ENCODE measurements around the gene CCDC175.

Gene CCDC175

DNA sequence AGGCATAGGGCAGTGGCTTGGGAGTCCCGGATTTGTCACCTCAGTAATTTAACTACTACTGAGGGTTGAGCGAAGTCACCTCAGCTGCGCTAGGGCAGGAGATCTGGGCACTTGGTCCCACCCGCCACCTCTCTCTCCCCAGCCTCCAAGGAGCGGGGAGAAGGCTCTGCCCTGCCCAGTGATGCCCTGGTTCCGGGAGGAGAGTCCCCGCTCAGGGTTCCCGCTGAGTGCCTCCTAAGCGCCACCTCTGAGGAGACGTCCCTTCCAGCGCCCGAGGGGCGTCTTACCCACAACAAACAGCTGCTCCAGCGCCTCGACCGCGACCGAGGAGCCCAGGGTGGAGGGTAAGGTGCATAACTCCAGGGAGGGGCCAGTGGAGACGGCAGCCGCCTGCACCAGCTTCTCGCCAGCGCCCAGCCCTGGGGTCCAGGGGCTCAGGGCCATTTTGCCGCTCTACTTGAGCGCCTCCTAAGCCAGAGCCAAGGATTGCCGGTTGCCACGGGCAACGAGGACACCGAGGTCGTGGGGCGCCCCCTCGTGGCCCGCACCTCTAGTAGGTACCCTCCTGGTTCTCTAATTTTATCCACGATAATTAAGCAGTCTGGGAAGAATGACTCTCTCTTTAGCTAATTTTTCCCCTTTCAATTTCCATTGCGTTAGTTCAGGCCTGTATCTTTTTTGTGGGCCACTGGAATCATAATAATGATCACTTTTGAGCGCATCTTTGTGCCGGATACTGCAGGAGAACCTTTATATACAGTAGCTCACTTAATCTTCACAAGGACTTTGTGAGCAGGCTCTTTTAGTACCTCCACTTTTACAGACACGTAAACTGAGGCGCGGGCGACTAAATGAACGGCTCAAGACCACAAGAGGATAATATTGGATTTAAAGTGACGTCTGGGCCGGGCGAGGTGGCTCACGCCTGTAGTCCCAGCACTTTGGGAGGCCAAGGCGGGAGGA is at the start of gene CCDC175:
Gene CCDC175 (minus strand): TSS at position 481 of the 963 bp plus-strand sequence. CDS start 37 bp downstream, at position 444.
- DNase-seq (ENCODE audit: low read depth): peak; percentile 34

DNA sequence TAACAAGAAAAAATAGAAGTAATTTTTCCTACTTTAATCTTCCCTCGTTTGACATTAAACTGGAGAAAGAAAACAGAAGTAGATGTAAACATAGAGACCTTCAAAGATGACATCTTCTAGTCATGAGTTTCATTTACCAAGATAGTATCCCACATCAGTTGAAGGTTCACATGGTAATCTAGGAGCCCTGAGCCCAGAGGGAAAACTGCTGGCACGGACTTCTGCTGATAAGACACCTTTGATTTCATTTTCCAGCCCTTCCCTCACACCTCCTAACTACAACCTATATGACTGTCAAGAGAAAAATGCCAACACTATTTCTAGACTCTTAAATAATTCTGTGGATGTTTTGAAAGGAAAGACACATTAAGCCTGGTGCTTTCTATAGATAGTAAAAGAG is 46.0 kb upstream of the CCDC175 start:
- no peak for DNase-seq (ENCODE audit: low read depth)

DNA sequence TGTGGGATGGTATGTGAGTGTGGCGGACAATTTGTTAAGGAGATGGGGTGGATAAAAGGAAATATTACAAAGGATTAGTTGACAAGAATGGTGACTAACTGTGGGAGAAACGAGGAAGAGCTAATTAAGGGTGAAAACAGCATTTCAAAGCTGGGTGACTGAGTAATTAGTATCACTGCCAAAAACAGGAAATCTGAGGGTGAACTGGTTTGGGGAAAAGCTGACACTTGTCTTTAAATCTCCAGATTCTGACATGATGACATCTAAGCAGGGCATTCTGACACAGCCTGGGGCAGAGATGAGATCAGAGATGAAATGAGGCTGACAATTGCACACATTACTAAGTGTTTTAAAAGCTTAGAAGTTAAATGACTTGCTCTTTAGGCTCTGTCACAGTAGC is 42.4 kb upstream of the CCDC175 start:
- no peak for DNase-seq (ENCODE audit: low read depth)

DNA sequence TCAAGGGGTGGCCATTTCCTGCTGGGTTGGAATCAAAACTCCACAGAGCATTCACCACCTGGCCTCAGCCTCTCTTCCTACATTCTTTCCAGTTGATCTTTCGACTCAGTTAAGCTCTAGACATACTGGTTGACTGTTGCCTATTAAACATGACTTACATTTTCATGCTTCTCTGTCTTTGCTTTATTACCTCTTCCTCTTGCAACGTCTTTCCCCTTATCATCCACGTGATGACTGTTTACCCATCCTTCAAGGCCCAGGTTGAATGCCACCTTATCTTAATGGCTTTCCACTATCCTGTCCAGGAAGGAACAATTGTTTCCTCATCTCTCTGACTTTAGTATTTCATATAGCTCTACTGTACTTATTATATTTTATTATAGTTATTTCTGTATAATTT is 24.4 kb upstream of the CCDC175 start:
- no peak for DNase-seq (ENCODE audit: low read depth)

DNA sequence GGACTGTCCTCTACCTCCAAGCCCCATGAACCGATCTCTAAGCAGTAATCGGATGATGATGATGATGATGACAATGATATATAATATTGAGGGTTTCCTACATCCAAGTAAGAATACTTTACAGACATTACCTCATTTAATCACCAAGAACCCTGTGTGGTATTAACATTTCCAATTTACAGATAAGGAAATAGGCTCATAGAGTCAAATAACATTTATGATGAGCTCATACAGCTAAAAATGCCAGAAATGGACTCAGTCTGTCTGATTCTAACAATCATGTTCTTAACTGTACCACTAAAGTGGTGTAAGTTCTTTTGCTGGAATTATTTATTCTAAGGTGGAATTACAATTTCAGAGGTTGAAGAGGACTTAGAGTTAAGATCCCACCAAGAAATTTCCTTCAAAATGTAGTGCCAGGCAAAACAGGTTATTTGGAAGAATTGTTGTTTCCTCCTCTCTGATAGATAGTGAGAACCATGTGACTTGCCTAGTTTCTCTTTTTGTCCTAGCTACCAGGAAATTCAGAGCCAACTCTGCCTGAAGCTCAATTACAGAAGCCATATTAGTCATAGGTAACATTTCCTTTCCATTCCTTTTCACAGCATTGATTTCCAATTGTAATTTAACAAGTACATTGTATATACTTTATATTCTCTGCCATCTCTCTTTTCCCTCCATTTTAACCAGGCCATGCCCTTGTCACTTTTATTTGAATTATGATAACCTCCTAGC is 23.8 kb upstream of the CCDC175 start:
- DNase-seq (ENCODE audit: low read depth): no peak

DNA sequence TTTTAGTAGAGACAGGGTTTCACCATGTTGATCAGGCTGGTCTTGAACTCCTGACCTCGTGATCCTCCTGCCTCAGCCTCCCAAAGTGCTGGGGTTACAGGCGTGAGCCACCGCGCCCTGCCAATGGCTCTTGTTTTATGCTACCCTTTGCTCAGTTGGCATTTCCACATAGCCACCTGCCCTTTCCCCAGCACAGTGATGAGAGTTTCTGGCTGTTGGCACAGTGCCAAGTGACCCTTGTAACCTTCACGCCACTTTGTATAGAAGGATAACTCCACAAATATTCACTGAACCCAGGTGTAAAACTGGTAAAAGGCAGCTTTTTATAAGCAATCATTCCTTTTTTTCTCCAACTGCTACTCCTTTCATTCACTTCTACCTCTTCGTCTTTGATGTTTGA is 18.5 kb upstream of the CCDC175 start:
- no peak for DNase-seq (ENCODE audit: low read depth)

DNA sequence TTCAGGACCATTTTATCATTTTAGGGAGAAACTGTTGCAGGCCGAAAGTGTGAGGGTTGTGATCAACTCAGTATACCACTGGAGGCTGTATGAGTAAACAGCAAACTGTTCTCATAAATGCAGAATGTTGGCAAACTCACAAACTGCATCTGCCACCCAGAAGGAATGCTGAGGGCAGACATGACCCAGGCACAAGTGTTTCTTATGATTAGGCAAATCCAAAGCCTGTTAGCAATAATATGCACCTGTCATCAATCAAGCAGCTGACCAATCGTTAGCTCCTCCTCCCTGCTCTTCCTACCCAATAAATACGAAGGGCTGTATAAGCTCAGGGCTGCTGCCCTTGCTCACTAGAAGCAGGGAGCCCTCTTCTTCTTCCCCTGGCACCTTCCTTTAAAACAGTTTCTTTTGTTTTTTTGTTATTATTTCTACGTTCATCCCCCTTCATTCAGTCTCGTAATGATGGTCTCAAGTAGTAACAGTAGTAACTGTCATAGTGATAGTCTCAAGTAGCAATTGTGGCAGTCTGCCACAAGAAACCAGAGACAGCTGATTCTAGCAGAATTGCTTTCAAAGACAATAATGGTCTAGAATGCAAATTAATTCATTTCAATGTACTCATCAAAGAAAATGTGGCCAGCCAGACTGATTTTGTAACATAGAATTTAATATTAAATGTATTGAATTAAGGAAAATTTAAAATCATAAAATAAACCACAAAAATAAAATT is 15.2 kb upstream of the CCDC175 start:
- no peak for DNase-seq (ENCODE audit: low read depth)

DNA sequence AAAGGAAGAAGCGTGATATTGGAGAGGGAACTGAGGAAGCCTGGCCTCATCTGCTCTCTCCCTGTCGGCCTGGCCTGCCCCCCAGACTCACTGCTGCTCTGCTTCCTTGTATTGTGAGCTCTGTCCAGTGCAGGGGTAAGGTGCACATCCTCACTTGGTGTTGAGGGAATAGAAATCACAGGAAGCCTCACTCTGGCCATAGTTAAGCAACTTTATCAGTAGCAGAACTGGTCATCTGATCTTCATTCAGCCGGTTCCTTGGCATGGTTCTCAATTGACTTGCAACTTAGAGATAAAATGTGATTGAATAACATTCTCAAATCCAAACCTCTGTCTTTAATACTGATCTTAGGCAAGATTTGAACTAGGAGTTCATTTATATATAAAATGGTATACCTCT is 11.5 kb upstream of the CCDC175 start:
- DNase-seq (ENCODE audit: low read depth): no peak

DNA sequence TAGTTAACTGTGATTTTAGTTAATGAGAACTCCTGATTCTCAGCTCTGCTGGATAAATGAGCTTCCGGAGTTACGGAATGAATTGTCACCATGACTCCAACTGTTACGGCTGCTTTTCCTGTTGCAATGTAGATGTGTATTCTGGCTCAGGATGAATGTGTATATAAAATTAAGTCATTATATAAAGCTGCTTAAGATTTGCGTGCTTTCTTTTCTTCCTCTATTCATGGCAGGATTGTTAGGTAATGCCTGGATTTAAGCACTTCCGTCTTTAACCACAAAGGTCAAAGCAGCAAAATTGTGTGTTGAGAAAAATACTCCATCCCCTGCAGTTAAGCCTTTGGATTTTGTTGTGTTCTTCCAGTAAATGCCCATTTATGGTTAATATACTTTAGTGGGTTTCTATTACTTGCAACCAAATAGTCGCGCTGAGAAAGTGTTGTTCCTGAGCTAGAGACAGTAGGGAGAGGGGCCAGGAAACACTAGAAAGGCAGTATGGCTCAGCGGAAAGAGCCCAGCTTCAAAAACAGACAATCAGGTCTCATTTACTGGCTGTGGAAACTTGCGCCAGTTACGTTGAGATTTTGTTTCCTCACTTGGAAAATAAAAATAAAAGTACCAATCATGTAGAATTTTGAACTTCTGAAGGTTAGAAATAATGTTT is 9.4 kb upstream of the CCDC175 start:
- DNase-seq (ENCODE audit: low read depth): no peak

DNA sequence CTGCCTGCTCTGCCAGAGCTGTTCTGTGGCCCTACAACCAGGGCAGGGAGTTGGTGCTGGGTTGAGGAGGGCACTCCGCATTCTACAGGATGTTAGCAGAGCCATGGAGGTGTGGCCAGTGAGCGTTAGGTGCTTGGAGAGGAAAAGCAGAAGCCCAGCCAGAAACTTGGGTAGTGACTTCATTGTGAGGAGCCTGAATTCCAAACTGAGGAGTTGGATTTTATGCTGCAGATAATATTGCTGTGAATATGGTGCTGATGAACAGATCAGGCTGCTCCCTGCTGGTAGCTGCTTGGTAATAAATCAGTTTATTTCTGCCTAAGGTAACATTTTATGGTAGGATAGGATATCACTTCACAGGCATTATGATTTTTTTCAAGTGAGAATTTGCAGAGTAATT is 7.1 kb upstream of the CCDC175 start:
- no peak for DNase-seq (ENCODE audit: low read depth)

DNA sequence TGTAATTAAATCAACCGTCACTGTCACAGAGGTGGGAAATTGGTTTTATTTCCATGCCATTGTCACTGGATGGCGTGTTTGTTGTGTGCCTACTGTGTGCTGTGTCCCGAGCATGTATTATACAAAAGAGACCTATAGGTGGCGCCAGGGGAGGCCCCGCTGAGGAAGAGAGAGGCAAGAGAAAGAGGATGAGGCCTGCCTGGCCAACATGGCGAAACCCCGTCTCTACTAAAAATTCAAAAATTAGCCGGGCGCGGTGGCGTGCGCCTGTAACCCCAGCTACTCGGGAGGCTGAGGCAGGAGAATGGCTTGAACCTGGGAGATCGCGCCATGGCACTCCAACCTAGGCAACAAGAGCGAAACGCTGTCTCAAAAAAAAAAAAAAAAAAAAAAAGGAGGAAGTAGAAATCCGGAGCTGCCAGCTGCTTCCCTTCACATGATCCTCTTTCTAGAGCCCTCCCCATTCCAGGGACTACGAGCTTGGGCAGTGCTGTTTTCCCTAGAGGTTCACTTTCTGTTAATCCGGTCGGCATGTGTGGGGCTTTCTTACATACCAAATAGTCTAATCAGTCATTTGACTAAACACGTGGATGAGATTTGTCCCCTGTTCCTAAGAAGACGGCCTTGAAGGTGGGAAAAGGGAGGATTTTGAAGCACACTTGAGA is 6.4 kb upstream of the CCDC175 start:
- no peak for DNase-seq (ENCODE audit: low read depth)

DNA sequence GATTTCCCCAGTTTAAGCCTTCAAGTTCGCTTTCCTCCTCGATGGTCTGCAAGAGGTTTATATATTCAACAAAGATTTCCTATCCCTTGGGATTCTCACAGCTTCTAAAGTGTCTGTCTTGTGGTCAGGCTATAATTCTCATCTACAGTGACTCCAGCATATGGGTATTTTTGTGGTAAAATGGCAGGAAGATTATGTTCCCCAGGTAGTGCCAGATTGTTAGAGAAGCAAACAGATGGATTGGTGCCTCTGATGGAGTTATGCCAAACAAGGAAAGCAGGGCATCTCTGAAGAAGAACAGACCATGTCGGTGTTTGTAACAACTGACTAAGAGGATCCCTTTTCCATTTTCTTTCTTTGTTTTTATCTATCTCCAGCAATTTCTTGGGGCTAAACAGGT is 5.5 kb upstream of the CCDC175 start:
- no peak for DNase-seq (ENCODE audit: low read depth)

DNA sequence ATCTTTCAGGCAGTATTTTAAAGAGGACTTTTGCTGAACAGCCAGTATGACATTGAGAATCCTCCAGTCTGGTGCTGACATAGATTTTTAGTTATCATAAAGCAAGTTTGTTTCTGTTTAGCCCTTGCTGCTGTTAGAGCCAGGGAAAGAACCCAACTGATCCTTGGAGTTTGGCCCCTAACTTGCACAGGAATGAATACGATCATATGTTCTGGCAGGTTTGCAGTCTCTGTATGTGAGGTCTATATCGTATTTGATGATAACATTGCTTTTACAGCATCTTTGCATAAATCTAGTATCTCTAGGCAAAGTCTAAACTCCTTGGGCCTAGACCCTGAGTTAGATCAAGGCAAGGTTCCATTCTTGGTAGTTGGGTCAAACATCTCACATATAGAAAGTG is 4.3 kb upstream of the CCDC175 start:
- DNase-seq (ENCODE audit: low read depth): no peak

DNA sequence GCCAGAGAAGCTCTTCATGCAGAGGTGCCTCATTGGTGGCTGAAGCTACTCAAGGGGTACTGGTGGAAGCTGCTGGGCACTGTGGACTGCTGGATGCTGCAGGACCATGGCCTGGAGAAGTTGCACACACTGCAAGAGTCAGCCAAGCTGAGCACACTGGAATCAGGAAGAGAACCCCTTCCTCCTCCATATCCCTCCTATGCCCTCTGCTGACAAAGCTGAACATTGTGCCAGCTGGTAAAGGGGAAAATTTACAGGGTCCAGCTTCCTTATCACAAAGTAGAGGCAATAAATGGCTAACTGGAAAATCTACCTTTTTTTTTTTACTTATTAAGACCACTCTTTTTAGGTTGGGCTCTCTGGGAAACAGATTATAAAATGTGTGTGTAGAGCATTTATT is 6.5 kb downstream of the CCDC175 start:
- no peak for DNase-seq (ENCODE audit: low read depth)

DNA sequence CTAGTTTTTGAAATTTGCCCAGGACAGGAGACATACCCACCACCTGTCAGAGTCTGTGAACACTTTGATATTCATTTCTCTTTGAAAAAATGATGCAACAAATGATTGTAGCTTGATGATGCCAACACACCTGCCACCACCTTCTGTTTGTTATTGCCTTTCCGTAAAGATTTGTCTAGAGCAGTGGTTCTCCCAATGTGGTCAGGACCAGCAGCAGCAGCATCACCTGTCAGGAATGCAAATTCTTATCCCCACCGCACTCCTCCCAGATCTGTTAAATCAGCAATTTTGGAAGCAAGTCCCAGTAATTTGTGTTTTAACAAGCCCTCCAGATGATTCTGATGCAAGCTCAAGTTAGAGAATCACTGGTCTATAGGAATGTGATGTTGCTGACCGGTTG is 9.9 kb downstream of the CCDC175 start:
- DNase-seq (ENCODE audit: low read depth): no peak

DNA sequence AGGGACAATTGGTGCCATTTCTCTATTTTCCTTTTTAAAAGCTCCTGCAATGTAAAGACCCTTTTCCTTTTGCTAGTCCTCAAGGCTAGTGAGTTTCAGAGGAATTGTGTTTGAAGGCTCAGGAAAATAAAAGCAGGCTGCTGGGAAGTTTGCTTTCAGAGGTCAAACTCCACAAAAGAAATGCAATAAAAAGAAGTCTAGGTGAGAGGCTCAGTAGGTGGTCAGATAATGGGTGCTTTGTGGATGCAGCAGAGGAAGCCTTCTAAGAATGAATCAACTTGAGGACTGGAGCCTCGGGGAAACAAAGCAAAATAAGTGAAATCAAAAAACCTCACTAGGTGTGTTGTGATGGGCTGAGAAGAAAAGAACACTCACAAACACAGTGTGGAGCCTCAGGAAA is 10.3 kb downstream of the CCDC175 start:
- no peak for DNase-seq (ENCODE audit: low read depth)

DNA sequence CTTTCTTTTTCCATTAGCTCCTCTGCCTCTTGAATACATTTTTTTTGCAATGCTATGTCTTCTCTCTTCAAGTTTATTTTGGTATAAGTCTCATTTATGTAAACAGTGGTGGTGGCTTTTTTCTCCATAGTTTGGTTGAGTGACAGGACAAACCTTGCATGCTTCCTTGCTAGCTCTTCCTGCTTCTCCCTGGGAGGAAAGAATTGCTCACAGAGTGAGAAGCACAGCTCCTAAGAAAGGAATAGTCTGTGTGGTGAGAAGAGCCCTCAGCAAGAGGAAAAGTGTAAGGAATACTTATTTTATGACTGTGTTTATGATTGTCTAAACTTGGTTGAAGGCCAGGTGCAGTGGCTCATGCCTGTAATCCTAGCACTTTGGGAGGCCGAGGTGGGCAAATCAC is 11.5 kb downstream of the CCDC175 start:
- DNase-seq (ENCODE audit: low read depth): no peak

DNA sequence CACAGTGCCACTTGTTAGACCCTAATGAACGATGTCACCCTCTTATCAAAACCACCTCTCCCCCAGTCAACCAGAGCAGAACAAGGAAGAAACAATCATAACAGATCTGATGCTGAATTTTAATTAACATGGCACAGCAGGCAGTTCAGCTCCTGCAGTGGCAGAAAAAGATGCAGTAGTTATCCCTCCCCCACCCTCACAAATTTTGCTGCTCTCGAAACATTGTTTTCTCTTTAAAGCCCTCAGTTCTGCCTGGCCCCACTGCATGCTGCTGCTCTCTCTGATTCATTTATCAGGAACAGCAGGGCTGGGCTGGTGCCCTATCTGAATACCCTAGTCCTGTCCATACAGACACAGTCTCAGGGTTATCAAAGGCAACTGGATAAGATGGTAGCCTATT is 12.2 kb downstream of the CCDC175 start:
- no peak for DNase-seq (ENCODE audit: low read depth)

DNA sequence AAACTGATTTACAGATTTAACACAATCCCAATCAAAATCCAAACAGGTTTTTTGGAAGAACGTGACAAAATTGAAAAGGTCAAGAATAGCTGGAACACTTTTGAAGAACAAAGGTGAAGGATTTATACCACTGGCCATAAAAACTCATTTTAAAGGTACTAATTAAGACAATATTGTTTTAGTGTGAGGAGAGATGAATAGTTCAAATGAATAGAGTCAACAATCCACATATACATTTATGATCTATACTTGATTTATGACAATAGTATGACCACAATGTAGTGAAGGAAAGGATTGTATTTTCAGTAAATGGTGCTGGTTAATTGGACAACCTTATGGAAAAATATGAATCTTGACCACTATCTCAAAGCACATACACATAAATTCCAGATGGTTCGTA is 29.3 kb downstream of the CCDC175 start:
- no peak for DNase-seq (ENCODE audit: low read depth)

DNA sequence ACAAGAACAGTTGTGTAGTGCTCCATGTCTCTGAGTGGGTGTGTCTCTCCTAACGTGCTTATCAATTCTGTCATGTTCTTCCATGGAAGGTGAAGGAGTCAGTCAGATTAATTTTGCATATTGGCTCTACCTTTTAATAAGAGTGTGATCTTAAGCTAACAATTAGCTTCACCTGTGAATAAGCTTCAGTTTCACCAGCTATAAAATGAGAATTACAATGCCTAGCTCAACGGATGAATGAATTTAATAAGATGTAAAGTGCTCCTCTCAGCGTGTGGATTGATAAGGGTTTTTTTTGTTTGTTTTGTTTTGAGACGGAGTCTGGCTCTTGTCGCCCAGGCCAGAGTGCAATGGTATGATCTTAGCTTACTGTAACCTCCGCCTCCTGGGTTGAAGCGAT is 32.7 kb downstream of the CCDC175 start:
- DNase-seq (ENCODE audit: low read depth): no peak

DNA sequence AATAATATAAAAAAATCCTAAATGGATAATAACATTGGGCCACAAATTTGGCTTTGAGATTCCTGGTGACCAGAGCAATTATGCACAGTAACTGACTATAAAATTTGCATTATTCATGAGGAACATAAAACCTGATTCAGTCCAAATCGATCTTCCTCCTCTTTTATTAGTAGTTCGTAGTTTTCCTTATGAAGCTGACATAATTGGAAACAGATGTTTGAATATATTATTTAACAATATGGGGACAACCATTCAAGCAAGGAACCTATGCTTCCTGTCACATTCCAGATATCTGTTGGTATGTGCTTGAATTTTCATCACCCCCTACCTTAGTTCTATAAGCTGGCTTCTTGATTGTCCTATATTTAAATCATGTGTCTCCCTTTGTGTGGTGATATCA is 34.9 kb downstream of the CCDC175 start:
- DNase-seq (ENCODE audit: low read depth): no peak

DNA sequence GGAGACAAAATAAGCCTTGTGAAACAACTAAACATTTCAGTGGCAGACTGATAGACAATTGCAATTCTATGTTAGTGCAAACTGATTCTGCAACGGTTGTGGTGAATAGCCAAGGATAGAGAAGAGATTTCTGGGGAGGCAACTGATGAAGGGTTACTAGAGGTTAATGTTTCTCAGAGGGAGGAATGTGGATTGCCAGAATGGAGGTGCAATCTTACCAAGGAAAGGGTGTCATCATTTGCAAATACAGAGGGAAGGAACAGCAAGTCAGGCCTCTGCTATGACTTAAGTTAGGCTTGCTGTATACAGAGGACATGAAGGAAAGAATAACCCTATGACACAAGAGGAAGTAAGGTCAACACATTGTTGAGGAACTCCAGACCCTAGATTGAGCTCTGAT is 35.8 kb downstream of the CCDC175 start:
- no peak for DNase-seq (ENCODE audit: low read depth)
